CD4-positive, CD25-positive, alpha-beta regulatory T cell (primary cell): ENCODE measurements around the gene NUP88. TPM values are rescaled to one million over a fixed set of nuclear protein-coding genes. Genes with fewer than 3 reads are reported as not detected.

ENCODE experiments used
- ATAC-seq, 2 donors: fragments of 150-1000 bp; cut with Tn5 transposase; one replicate each; pipeline ENCODE4 v1.10.0; 2021; ENCODE audit warnings: low read depth in 2 of 2, moderate number of reproducible peaks in 2 of 2, moderate library complexity in 1 of 2
- DNase-seq, 3 donors: peaks; one replicate each; pipeline versions ENCODE4 v3.0.0 to v3.0.0-alpha.2; 2012 to 2022; ENCODE audit warnings: mixed read lengths in 1 of 3
- H3K27ac ChIP-seq: one replicate; pipeline ENCODE4 v1.7.0; 2013; ENCODE audit warnings: mild to moderate bottlenecking, low read length; ENCODE audit not compliant: insufficient read depth, poor library complexity, severe bottlenecking
- H3K27me3 ChIP-seq: one replicate; pipeline ENCODE4 v1.7.0; 2013; ENCODE audit warnings: low read length; ENCODE audit not compliant: control insufficient read depth, insufficient read depth
- H3K36me3 ChIP-seq: one replicate; pipeline ENCODE4 v1.7.0; 2013; ENCODE audit warnings: mild to moderate bottlenecking, low read length, moderate library complexity; ENCODE audit not compliant: control insufficient read depth, insufficient read depth
- H3K4me1 ChIP-seq: 2 replicates; pipeline ENCODE4 v1.7.0; 2013; ENCODE audit warnings: mild to moderate bottlenecking, low read length; ENCODE audit not compliant: insufficient read depth, control insufficient read depth, poor library complexity, severe bottlenecking
- H3K4me3 ChIP-seq: one replicate; pipeline ENCODE4 v1.7.0; 2013; ENCODE audit warnings: low read depth, mild to moderate bottlenecking, low read length, moderate library complexity
- H3K9me3 ChIP-seq, 2 experiments: 1 replicate in 1 of 2; 2 replicates in 1 of 2; pipeline ENCODE4 v1.7.0; 2013; ENCODE audit warnings: low read length in 2 of 2, mild to moderate bottlenecking in 1 of 2, moderate library complexity in 1 of 2; ENCODE audit not compliant: control insufficient read depth in 2 of 2
- H3K27ac Mint-ChIP-seq, 3 donors: one replicate each; pipeline ENCODE4 v1.8.0; 2020 to 2022; ENCODE audit warnings: mild to moderate bottlenecking in 3 of 3, mixed read lengths in 3 of 3, moderate library complexity in 2 of 3
- H3K27me3 Mint-ChIP-seq: one replicate; pipeline ENCODE4 v1.8.0; 2022; ENCODE audit warnings: mild to moderate bottlenecking, mixed read lengths
- H3K36me3 Mint-ChIP-seq: one replicate; pipeline ENCODE4 v1.8.0; 2020; ENCODE audit warnings: mixed read lengths
- H3K4me1 Mint-ChIP-seq, 4 donors: one replicate each; pipeline ENCODE4 v1.8.0; 2020 to 2022; ENCODE audit warnings: mixed read lengths in 4 of 4, mild to moderate bottlenecking in 1 of 4
- H3K4me3 Mint-ChIP-seq, 4 donors: one replicate each; pipeline ENCODE4 v1.8.0; 2020 to 2022; ENCODE audit warnings: mild to moderate bottlenecking in 4 of 4, mixed read lengths in 4 of 4, moderate library complexity in 3 of 4
- H3K9me3 Mint-ChIP-seq, 7 donors: one replicate each; pipeline ENCODE4 v1.8.0; 2020 to 2022; ENCODE audit warnings: mixed read lengths in 7 of 7, mild to moderate bottlenecking in 3 of 7, moderate library complexity in 2 of 7
- polyA plus RNA-seq, 4 donors: library from polyadenylated mRNA; unstranded; fragments of 300-500 nt; fragmentation: Illumina TruSeq; gene quantifications; one replicate each; pipeline ENCODE4 v1.2.3, GENCODE V29; 2021
- total RNA-seq: library from RNA; stranded (reverse); gene quantifications from one replicate; pipeline ENCODE4 v1.2.3, GENCODE V29; 2022

Gene NUP88
- total RNA-seq (128 TPM), polyA plus RNA-seq (100 to 1,000 TPM in 2 of 4 donors, 10 to 100 TPM in 2; 86.5 to 130 (median 101) TPM)

DNA sequence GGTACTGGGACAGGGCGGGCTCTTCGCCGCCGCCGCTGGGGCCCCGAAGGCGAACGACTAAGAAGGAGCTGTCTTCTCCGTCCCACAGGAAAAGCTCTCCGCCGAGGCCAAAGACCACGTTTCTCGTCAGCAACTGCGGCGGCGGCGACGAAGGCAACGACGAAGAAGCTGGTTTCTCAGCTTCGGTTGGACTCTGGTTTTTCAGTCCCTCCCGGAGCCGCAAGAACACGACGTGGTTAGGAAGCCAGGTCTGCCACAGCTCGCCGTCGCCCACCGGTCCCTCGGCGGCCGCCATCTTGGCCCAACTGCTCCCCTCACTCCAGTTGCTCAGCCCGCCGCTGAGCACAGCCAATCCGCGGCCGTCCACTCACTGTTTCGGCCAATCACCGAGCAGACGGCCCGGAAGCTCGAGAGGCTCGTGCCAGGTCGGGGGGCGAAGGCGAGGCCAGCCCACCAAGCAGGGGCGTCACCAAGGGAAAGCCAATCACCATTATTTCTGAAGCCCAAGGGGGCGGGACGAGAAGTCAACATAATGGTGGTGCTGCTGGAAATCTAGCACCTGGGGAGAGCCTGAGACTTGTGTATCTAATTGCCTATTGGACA lies at the start of gene NUP88:
TSS of gene NUP88 (minus strand) at position 307 of the 603 bp plus-strand sequence. CDS start at position 295, 12 bp downstream.
- Mint-ChIP-seq H3K4me1 (peaks cover 22 to 61% (median 28%) of the 10 kb centered on the region in 4 donors), H3K9me3 (no peaks in the 10 kb centered on the region), H3K27me3 (no peaks in the 10 kb centered on the region), H3K4me3 (peak within 1 kb of the TSS; percentile 94 to 100 (median 98)), H3K36me3 (peaks cover 24% of the 10 kb centered on the region), H3K27ac (peak within 1 kb of the TSS; percentile 95 to 100 (median 99))
- Histone ChIP-seq H3K27ac (peak within 1 kb of the TSS; percentile 99), H3K4me3 (peak within 1 kb of the TSS; percentile 97), H3K27me3 (no peaks in the 10 kb centered on the region), H3K36me3 (peaks cover 58% of the 10 kb centered on the region), H3K9me3 (no peaks in the 10 kb centered on the region), H3K4me1 (peaks cover 43% of the 10 kb centered on the region)
- DNase-seq (peak; percentile 96 to 99 (median 97)), ATAC-seq (peak; percentile 90 to 94)

DNA sequence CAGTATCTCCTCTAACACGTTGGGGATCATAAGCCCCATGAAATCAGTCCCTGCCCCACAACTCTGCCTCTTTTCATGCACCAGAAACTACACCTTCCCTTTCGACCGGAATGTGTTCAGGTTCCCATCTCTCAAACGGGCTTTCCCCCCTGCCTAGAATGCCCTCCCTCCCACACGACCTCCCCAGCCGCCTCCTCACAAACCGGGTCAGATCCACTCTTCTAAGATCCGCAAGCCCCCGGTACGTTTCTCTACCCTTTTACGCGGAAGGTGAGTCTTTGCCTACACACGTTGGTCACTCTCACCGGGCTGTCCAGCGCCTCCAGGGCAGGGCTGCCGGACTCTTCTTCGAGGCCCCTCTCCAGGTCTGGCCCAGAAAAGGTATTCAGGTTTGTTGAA lies 48.6 kb upstream of the NUP88 start:
- Mint-ChIP-seq H3K27me3 (no peaks in the 10 kb centered on the region), H3K36me3 (peaks cover 3% of the 10 kb centered on the region), H3K9me3 (peaks cover 0 to 2% (median 0%) of the 10 kb centered on the region in 7 donors), H3K4me1 (peaks cover 23 to 58% (median 39%) of the 10 kb centered on the region in 4 donors), H3K4me3 (peak overlapping the region; percentile 87 to 93 (median 90)), H3K27ac (peak overlapping the region; percentile 22 to 83 (median 80))
- Histone ChIP-seq H3K27ac (peak overlapping the region; percentile 47), H3K36me3 (peaks cover 7% of the 10 kb centered on the region), H3K9me3 (no peaks in the 10 kb centered on the region), H3K4me3 (peak overlapping the region; percentile 83), H3K27me3 (no peaks in the 10 kb centered on the region), H3K4me1 (peaks cover 16% of the 10 kb centered on the region)
- peak; percentile 11 to 25 for ATAC-seq
- peak in 2 of 3 donors; percentile 19 to 27 for DNase-seq

DNA sequence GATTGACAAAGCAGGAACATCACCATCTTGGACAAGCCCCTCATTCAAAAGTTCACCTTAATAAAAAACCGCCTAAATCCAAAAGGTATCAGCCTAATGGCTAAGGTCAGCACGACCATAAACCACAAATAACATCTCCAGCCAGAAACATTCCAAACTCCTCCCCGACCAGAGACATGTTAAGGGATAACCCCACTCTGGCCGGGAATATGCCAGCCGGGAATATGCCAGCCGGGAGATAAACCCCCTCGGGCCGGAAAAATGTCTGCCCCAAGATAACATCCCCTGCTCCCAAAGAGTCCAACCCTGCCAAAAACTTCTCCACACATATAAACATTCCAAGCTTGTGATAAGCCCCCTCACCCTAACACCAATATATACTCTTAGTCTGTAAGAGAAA lies 48.0 kb upstream of the NUP88 start:
- DNase-seq = no peak
- no peaks in the 10 kb centered on the region for H3K27me3 ChIP-seq
- H3K36me3 ChIP-seq = peaks cover 5% of the 10 kb centered on the region
- H3K27me3 Mint-ChIP-seq = no peaks in the 10 kb centered on the region
- H3K27ac Mint-ChIP-seq = peak overlapping the region in 2 of 3 donors; percentile 80 to 83
- no peak for ATAC-seq
- peak overlapping the region; percentile 83 for H3K4me3 ChIP-seq
- H3K36me3 Mint-ChIP-seq = peaks cover 5% of the 10 kb centered on the region
- H3K4me1 Mint-ChIP-seq = peaks cover 23 to 59% (median 40%) of the 10 kb centered on the region in 4 donors
- peaks cover 16% of the 10 kb centered on the region for H3K4me1 ChIP-seq
- no peak overlapping the region for H3K27ac ChIP-seq
- peak overlapping the region; percentile 87 to 93 (median 90) for H3K4me3 Mint-ChIP-seq
- no peaks in the 10 kb centered on the region for H3K9me3 ChIP-seq
- H3K9me3 Mint-ChIP-seq = peaks cover 0 to 2% (median 0%) of the 10 kb centered on the region in 7 donors

DNA sequence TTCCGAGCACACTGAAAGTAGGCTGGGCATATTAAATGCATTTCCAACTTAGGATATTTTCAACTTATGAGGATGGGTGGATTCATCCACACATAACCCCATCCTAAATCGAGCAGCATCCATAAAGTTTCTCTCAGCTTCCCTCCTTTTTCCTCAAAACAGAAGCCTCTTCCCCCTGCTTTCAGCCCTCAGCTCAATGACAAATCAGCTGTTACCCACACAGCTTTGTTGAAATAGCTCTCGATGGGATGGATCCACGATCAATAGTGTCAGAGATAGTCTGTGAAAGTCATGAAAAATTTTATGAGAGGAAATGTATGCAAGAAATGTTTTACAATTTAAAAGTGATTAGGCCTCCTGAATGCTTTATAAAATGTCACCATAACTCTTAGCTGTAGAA lies 46.8 kb upstream of the NUP88 start:
- Histone ChIP-seq H3K27ac (no peak overlapping the region), H3K4me3 (no peak overlapping the region), H3K4me1 (peaks cover 16% of the 10 kb centered on the region), H3K36me3 (peaks cover 8% of the 10 kb centered on the region), H3K27me3 (no peaks in the 10 kb centered on the region), H3K9me3 (no peaks in the 10 kb centered on the region)
- peak overlapping the region in 2 of 4 donors; percentile 76 to 87 for H3K4me3 Mint-ChIP-seq
- peaks cover 5% of the 10 kb centered on the region for H3K36me3 Mint-ChIP-seq
- no peaks in the 10 kb centered on the region for H3K27me3 Mint-ChIP-seq
- H3K4me1 Mint-ChIP-seq = peaks cover 23 to 53% (median 40%) of the 10 kb centered on the region in 4 donors
- peaks cover 0 to 2% (median 0%) of the 10 kb centered on the region in 7 donors for H3K9me3 Mint-ChIP-seq
- DNase-seq = no peak
- peak overlapping the region in 2 of 3 donors; percentile 59 to 64 for H3K27ac Mint-ChIP-seq
- no peak for ATAC-seq

DNA sequence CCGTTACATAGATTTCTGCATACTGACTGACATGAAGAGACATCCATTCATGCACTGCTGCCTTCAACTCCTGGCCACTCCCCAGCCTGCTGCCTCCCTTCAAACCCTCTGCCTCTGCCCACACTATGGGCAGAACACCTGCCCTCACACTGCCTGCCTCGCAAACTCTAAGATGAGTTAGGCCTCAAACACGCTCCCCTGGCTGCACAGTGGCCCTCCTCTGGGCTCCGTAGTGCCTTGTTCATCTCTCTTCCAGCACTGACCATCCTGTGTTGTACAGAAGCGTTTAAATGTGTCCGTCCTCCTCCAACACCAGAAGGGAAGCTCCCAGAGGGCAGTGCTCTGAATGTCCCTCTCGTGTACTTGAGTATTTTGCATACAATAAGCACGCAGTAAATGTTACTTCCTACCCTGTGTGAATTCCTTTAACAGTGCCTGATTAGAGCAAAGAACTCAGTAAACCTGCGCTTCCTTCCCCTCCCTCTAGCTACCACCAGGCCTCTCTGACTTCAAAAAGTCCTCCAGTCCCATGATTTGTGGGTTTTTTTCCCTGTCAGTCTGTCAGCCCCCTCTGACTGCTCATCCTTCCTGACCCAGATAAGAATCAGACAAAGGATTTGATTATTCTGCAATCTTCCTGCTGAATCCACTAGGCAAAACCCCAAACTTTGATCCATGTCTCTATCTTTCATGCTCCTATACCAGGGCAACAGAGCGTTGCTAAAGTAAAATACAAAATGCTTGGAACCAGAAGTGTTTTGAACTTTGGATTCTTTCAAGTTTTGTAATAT lies 45.5 kb upstream of the NUP88 start:
- H3K4me3 Mint-ChIP-seq = no peak overlapping the region
- peaks cover 10% of the 10 kb centered on the region for H3K36me3 Mint-ChIP-seq
- no peak overlapping the region for H3K4me3 ChIP-seq
- peaks cover 16% of the 10 kb centered on the region for H3K4me1 ChIP-seq
- ATAC-seq = no peak
- H3K27me3 ChIP-seq = no peaks in the 10 kb centered on the region
- peaks cover 13% of the 10 kb centered on the region for H3K36me3 ChIP-seq
- H3K27ac Mint-ChIP-seq = peak overlapping the region in 2 of 3 donors; percentile 32 to 83
- H3K9me3 Mint-ChIP-seq = peaks cover 0 to 2% (median 0%) of the 10 kb centered on the region in 7 donors
- peaks cover 23 to 51% (median 39%) of the 10 kb centered on the region in 4 donors for H3K4me1 Mint-ChIP-seq
- no peaks in the 10 kb centered on the region for H3K27me3 Mint-ChIP-seq
- no peak for DNase-seq
- no peak overlapping the region for H3K27ac ChIP-seq
- no peaks in the 10 kb centered on the region for H3K9me3 ChIP-seq

DNA sequence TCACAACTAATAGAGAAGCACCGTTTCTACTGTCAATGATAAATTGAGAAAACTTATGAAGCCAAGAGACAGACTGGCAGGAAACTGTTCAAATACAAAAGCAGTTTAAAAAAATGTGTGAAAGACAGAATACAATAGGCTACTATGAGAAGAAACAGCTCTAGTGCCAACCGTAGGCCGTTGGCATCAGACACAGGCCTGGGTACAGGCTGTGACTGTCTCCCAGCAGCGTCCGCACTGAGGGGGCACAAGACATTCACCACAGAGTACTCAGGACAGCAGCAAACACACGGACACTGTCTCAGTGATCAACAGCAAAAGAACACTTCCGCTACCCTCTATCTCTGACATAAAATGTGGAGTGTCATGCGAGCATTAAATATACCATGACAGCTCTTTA lies 27.3 kb upstream of the NUP88 start:
- ATAC-seq (no peak), DNase-seq (no peak)
- Mint-ChIP-seq H3K27me3 (no peaks in the 10 kb centered on the region), H3K36me3 (peaks cover 53% of the 10 kb centered on the region), H3K4me1 (no peaks in the 10 kb centered on the region), H3K27ac (no peak overlapping the region), H3K4me3 (no peak overlapping the region), H3K9me3 (no peaks in the 10 kb centered on the region)
- H3K4me3 ChIP-seq = no peak overlapping the region
- H3K9me3 ChIP-seq = no peaks in the 10 kb centered on the region
- H3K4me1 ChIP-seq = no peaks in the 10 kb centered on the region
- H3K36me3 ChIP-seq = peaks cover 59% of the 10 kb centered on the region
- H3K27ac ChIP-seq = no peak overlapping the region
- H3K27me3 ChIP-seq = no peaks in the 10 kb centered on the region

DNA sequence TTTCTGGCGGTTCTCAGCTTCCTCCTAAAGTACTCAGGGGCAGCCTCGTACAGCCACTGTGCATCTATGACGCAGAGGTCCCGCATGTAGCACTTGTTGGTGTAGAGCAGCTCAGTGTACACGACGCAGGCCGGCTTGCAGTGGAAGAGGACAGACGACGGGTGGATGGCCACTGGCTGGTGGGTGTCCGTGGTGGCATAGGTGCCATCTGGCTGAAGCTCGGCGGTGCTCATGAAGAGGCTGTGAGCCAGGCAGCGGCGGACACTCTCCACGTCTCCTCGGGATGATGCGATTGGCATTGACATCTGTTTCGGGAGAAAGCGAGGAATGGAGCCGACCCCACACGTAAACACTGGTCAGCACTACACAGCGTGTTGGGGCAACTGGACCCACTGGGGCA lies 24.7 kb upstream of the NUP88 start:
- peaks cover 35% of the 10 kb centered on the region for H3K36me3 Mint-ChIP-seq
- peaks cover 41% of the 10 kb centered on the region for H3K36me3 ChIP-seq
- H3K9me3 Mint-ChIP-seq = no peaks in the 10 kb centered on the region
- no peaks in the 10 kb centered on the region for H3K27me3 Mint-ChIP-seq
- peaks cover 0 to 10% (median 5%) of the 10 kb centered on the region in 4 donors for H3K4me1 Mint-ChIP-seq
- H3K9me3 ChIP-seq = no peaks in the 10 kb centered on the region
- H3K27ac ChIP-seq = no peak overlapping the region
- no peak overlapping the region for H3K4me3 ChIP-seq
- no peaks in the 10 kb centered on the region for H3K27me3 ChIP-seq
- H3K27ac Mint-ChIP-seq = no peak overlapping the region
- H3K4me1 ChIP-seq = peaks cover 5% of the 10 kb centered on the region
- H3K4me3 Mint-ChIP-seq = no peak overlapping the region
- ATAC-seq = no peak
- no peak for DNase-seq
